Lower leg skin (tissue), 3 donors: ENCODE results near the gene ASB10.

ENCODE experiments used
- POLR2A ChIP-seq, 2 donors: fragments of 450-650 bp; IDR thresholded peaks; one replicate each; pipeline ENCODE4 v1.6.1; 2016 to 2017; ENCODE audit warnings: antibody characterized with exemption in 2 of 2, mild to moderate bottlenecking in 1 of 2, moderate library complexity in 1 of 2
- TF ChIP-seq, protein P1 (sequence below), 3 donors: fragments of 450-650 bp; IDR thresholded peaks; one replicate each; pipeline ENCODE4 v1.5.1; 2016; ENCODE audit warnings: antibody characterized with exemption in 3 of 3, mild to moderate bottlenecking in 3 of 3, moderate library complexity in 2 of 3

DNA sequence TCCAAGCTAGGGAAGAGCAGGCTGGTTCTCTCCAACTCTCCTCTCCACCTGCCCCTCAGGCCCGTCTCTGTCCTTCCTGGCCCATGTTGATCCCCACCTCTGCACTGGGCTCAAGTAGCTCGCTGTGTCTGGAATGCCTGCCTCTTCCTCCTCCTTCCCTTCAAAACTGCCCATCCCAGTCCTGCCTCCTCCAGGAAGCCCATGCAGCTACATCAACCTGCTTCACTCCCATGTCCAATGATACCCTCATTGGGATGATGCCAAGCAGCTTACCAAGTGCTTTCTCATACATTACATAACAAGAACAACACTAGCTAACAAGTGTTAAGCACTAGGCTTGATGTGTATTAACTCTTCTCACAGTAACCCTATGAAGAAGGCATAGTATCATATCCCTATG, 8.2 kb downstream of the ASB10 start:
- TF ChIP-seq POLR2A (IDR thresholded peaks at IDR 0.05), result no peak
- TF ChIP-seq, protein P1, sequence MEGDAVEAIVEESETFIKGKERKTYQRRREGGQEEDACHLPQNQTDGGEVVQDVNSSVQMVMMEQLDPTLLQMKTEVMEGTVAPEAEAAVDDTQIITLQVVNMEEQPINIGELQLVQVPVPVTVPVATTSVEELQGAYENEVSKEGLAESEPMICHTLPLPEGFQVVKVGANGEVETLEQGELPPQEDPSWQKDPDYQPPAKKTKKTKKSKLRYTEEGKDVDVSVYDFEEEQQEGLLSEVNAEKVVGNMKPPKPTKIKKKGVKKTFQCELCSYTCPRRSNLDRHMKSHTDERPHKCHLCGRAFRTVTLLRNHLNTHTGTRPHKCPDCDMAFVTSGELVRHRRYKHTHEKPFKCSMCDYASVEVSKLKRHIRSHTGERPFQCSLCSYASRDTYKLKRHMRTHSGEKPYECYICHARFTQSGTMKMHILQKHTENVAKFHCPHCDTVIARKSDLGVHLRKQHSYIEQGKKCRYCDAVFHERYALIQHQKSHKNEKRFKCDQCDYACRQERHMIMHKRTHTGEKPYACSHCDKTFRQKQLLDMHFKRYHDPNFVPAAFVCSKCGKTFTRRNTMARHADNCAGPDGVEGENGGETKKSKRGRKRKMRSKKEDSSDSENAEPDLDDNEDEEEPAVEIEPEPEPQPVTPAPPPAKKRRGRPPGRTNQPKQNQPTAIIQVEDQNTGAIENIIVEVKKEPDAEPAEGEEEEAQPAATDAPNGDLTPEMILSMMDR (IDR thresholded peaks at IDR 0.05), result no peak
